HG03378 (cell line): ENCODE results near the gene TMEM115.

Experiments used
- ATAC-seq: cut with Tn5 transposase; IDR thresholded peaks from one replicate; pipeline ENCODE4 v1.9.1; 2021; ENCODE audit warnings: mild to moderate bottlenecking, moderate library complexity; ENCODE audit not compliant: unreplicated experiment

Gene TMEM115

DNA sequence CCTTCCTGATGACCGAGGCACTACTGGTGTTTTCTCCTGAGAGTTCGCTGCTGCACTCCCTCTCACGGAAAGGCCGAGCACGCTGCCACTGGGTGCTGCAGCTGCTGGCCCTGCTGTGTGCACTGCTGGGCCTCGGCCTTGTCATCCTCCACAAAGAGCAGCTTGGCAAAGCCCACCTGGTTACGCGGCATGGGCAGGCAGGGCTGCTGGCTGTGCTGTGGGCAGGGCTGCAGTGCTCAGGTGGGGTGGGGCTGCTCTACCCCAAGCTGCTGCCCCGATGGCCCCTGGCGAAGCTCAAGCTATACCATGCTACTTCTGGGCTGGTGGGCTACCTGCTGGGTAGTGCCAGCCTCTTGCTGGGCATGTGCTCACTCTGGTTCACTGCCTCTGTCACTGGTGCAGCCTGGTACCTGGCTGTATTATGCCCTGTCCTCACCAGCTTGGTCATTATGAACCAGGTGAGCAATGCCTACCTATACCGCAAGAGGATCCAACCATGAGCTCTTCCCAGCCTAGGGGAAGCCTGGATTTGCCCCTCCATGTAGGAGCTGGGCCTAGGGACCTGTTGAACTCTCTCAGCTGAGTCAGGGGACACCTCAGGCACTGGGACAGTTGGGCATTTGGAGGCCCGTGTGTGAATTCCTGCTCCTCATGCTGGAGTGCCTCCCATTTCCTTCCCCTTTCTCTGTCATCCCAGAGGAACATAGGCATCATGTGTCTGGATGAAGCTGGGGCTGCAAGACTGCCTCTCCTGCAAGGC, 5.9 kb downstream of the TMEM115 start:
- ATAC-seq, result no peak

- ATAC-seq, result no peak
Observed at GRCh38 chr3:50352781-50353180, 6.5 kb downstream of the TMEM115 start.

- no peak for ATAC-seq
Observed at GRCh38 chr3:50351323-50351697, 8.0 kb downstream of the TMEM115 start.

- ATAC-seq, result peak; percentile 69
Observed at GRCh38 chr3:50350527-50351322, 8.6 kb downstream of the TMEM115 start, which contains the start of the genes CYB561D2 and NPRL2. CYB561D2 (plus strand) TSS chr3:50350862; CDS start chr3:50351434, 572 bp downstream. NPRL2 (minus strand) TSS chr3:50350775; CDS start chr3:50350652, 123 bp downstream.

- no peak for ATAC-seq
Observed at GRCh38 chr3:50350213-50350526, 9.2 kb downstream of the TMEM115 start.

GRCh38 chr3:50347187-50347813, 12.0 kb downstream of the TMEM115 start:
- no peak for ATAC-seq

GRCh38 chr3:50345586-50346234, 13.6 kb downstream of the TMEM115 start, which contains the start of gene ZMYND10:
ZMYND10 (minus strand) TSS chr3:50345732; CDS start chr3:50345579, 153 bp downstream.
- ATAC-seq, result no peak

- ATAC-seq, result no peak
Observed at GRCh38 chr3:50345008-50345407, 14.3 kb downstream of the TMEM115 start.

- no peak for ATAC-seq
Observed at GRCh38 chr3:50342813-50343633, 16.3 kb downstream of the TMEM115 start.

- no peak for ATAC-seq
Observed at GRCh38 chr3:50341996-50342650, 17.2 kb downstream of the TMEM115 start.

GRCh38 chr3:50341537-50341936, 17.8 kb downstream of the TMEM115 start:
- no peak for ATAC-seq

GRCh38 chr3:50340448-50341329, 18.6 kb downstream of the TMEM115 start, which contains the start of gene RASSF1:
RASSF1 (minus strand) TSS chr3:50340836; CDS start chr3:50340805, 31 bp downstream.
- no peak for ATAC-seq

DNA sequence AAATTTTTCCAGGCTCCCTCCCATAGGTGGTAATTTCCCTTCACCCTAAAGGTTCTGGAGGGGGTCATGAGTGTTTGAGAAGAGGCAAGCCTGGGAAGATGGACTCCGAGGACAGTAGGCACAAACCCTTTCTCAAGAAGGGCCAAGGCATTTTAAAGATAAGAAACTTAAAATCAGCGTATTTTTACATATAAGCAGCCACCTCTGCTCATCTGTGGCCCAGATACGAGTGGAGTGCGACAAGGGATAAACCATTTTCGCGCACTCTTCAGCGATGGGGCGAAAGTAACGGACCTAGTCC, 19.2 kb downstream of the TMEM115 start:
- ATAC-seq, result no peak

- ATAC-seq, result no peak
Observed at GRCh38 chr3:50339485-50340146, 19.7 kb downstream of the TMEM115 start.

GRCh38 chr3:50338965-50339364, 20.4 kb downstream of the TMEM115 start:
- ATAC-seq, result no peak

- ATAC-seq, result peak; percentile 72
Observed at GRCh38 chr3:50337175-50337861, 22.0 kb downstream of the TMEM115 start.

DNA sequence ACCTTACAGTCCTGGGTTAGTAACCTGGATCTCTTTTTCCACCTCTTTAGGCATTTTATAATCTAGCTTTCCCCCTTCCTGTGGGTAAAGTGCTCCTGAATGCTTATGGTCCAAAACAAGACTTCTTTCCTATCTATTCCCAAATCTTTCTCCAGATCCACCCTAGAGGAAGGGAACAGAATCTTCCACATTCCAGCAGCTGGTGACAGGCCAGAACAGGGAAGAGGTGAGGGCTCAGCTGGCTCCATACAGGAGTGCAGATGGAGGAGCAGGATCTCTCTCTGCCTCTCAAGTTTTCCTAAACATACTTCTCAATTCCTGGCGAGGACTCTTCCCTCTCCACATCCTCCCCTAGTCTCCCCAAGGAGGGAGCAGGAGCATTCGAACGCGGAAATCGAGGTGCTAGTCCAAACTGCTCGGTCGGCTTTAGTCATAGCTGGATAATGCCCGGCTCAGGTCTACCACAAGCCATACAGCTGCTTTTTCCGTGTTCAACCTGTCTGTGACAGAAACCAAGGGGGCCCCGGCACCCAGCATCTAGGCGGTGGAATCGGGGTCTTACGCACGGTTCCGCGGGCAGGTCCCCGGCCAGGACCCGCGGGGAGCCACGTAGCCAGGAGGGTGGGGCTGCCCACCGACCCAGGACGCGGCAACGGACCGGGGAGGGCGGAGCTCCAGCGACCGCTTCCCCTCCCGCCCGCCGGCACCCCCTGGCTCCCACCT, 22.7 kb downstream of the TMEM115 start:
- peak; percentile 15 for ATAC-seq
